Measurements from ENCODE around the gene PRKCE. TPM values are rescaled to one million over a fixed set of nuclear protein-coding genes. Genes with fewer than 3 reads are reported as not detected.

PRKCE gene
- total RNA-seq, 1 donor from 2014 or later: 21.0 TPM

GRCh38 chr2:45822272-45822630 lies 170.8 kb downstream of the PRKCE start:
- TF ChIP-seq, protein P1, sequence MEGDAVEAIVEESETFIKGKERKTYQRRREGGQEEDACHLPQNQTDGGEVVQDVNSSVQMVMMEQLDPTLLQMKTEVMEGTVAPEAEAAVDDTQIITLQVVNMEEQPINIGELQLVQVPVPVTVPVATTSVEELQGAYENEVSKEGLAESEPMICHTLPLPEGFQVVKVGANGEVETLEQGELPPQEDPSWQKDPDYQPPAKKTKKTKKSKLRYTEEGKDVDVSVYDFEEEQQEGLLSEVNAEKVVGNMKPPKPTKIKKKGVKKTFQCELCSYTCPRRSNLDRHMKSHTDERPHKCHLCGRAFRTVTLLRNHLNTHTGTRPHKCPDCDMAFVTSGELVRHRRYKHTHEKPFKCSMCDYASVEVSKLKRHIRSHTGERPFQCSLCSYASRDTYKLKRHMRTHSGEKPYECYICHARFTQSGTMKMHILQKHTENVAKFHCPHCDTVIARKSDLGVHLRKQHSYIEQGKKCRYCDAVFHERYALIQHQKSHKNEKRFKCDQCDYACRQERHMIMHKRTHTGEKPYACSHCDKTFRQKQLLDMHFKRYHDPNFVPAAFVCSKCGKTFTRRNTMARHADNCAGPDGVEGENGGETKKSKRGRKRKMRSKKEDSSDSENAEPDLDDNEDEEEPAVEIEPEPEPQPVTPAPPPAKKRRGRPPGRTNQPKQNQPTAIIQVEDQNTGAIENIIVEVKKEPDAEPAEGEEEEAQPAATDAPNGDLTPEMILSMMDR (IDR thresholded peaks at IDR 0.05; ENCODE audit: insufficient read depth, low read length, poor library complexity, severe bottlenecking): no peak
- Histone ChIP-seq H3K4me3 (ENCODE audit: low read depth, low read length) (no peak overlapping the region), H3K36me3 (ENCODE audit: control insufficient read depth, insufficient read depth, low read length) (no peaks in the 10 kb centered on the region), H3K27me3 (ENCODE audit: control insufficient read depth, insufficient read depth, low read length) (no peaks in the 10 kb centered on the region)
- no peak for DNase-seq (ENCODE audit: low read depth)

GRCh38 chr2:45823723-45824206 lies 172.3 kb downstream of the PRKCE start:
- TF ChIP-seq, protein P1 (IDR thresholded peaks at IDR 0.05; ENCODE audit: insufficient read depth, low read length, poor library complexity, severe bottlenecking): no peak
- H3K36me3 ChIP-seq (ENCODE audit: control insufficient read depth, insufficient read depth, low read length): no peaks in the 10 kb centered on the region

GRCh38 chr2:45825001-45825651 lies 173.7 kb downstream of the PRKCE start:
- H3K27me3 ChIP-seq (ENCODE audit: control insufficient read depth, insufficient read depth, low read length): no peaks in the 10 kb centered on the region
- peak; percentile 57 for DNase-seq (ENCODE audit: low read depth)
- TF ChIP-seq, protein P1 (IDR thresholded peaks at IDR 0.05; ENCODE audit: insufficient read depth, low read length, poor library complexity, severe bottlenecking): peak; percentile 38
- no peaks in the 10 kb centered on the region for H3K36me3 ChIP-seq (ENCODE audit: control insufficient read depth, insufficient read depth, low read length)
- H3K4me3 ChIP-seq (ENCODE audit: low read depth, low read length): no peak overlapping the region

More at GRCh38 chr2:45823723-45824206, 172.3 kb downstream of the PRKCE start:
- no peak overlapping the region for H3K4me3 ChIP-seq (ENCODE audit: low read depth, low read length)
- no peaks in the 10 kb centered on the region for H3K27me3 ChIP-seq (ENCODE audit: control insufficient read depth, insufficient read depth, low read length)
- no peak for DNase-seq (ENCODE audit: low read depth)

DNA sequence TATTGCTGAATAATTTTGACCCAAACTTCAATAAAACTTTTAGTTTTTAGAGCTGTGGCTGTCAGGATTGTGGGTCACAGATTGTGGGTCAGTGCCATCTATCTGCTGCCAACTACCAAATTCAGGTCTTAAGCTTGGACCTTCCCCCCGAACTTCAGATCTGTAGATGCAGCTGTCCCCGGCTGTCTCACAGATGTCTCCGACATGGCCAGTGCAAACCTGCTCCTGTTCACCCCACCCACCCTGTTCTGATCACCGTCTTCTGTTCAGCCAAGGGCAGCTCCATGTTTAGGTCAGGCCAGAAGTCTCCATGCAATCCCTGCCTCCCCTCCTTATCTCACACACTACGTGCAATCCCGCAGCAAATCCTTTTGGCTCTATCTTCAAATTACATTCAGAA lies 175.0 kb downstream of the PRKCE start:
- no peak for DNase-seq (ENCODE audit: low read depth)
- H3K27me3 ChIP-seq (ENCODE audit: control insufficient read depth, insufficient read depth, low read length): no peaks in the 10 kb centered on the region
- TF ChIP-seq, protein P1 (IDR thresholded peaks at IDR 0.05; ENCODE audit: insufficient read depth, low read length, poor library complexity, severe bottlenecking): no peak
- H3K36me3 ChIP-seq (ENCODE audit: control insufficient read depth, insufficient read depth, low read length): no peaks in the 10 kb centered on the region
- H3K4me3 ChIP-seq (ENCODE audit: low read depth, low read length): no peak overlapping the region

DNA sequence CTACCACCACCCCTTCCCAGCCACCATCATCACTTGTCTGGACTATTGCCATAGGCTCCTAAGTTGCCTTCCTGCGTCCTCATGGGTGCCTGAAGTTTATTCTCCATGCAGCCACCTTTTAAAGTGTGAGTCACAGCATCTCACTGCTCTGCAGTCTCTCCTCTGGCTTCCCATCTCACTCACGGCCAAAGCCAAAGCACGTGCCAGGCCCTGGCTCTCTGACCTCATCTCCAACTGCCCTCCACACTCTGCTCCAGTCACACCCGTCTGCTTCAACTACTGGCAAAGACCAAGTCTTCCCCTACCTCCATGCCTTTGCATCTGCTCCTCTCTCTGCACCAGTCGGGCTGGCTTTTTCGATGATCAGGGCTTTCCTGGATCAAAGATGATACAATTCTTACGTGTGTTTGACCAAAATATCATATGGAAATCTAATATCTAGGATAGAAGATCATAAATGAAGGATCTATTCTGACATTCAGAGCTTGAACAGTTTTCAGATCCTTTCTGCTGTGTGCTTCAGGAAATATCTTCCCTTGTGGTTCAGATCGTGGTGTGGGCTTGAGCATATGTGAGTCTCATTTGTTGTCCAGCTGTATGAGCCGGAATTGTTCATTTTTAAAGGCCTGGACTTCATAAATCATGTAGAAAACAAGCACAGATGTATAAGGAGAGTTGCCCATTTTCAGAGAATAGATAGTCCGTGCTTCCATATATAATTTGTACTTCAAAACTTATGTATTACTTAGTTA lies 175.6 kb downstream of the PRKCE start:
- Histone ChIP-seq H3K36me3 (ENCODE audit: control insufficient read depth, insufficient read depth, low read length) (no peaks in the 10 kb centered on the region), H3K4me3 (ENCODE audit: low read depth, low read length) (no peak overlapping the region), H3K27me3 (ENCODE audit: control insufficient read depth, insufficient read depth, low read length) (no peaks in the 10 kb centered on the region)
- no peak for DNase-seq (ENCODE audit: low read depth)
- TF ChIP-seq, protein P1 (IDR thresholded peaks at IDR 0.05; ENCODE audit: insufficient read depth, low read length, poor library complexity, severe bottlenecking): no peak
